Endodermal cell (in vitro differentiated cells): ENCODE data around the gene CDKL1. TPM values are rescaled to one million over a fixed set of nuclear protein-coding genes. Genes with fewer than 3 reads are reported as not detected.
"Not testable (repeated sequence)": the region's sequence is repeated elsewhere in the genome, so short reads cannot be mapped to it uniquely, and the experiment has no call there.

Experiments
- DNase-seq: peaks from one replicate; pipeline ENCODE4 v3.0.0-alpha.2; 2017
- H3K27ac ChIP-seq: 2 replicates; pipeline ENCODE4 v1.5.1; 2013; ENCODE audit warnings: mild to moderate bottlenecking, low read depth, low read length, moderate library complexity
- H3K27me3 ChIP-seq: 2 replicates; pipeline ENCODE4 v1.6.1; 2013; ENCODE audit warnings: mild to moderate bottlenecking, low read length, moderate library complexity; ENCODE audit not compliant: insufficient read depth, control insufficient read depth, poor library complexity, severe bottlenecking
- H3K36me3 ChIP-seq: 2 replicates; pipeline ENCODE4 v1.7.0; 2013; ENCODE audit warnings: mild to moderate bottlenecking, low read length, moderate library complexity; ENCODE audit not compliant: control insufficient read depth, insufficient read depth
- H3K4me1 ChIP-seq: one replicate; pipeline ENCODE4 v1.7.0; 2013; ENCODE audit warnings: low read length; ENCODE audit not compliant: control insufficient read depth, insufficient read depth
- H3K4me3 ChIP-seq: 2 replicates; pipeline ENCODE4 v1.5.1; 2013; ENCODE audit warnings: mild to moderate bottlenecking, low read length, moderate library complexity
- H3K9ac ChIP-seq: 2 replicates; pipeline ENCODE4 v1.6.1; 2013; ENCODE audit warnings: mild to moderate bottlenecking, low read length, moderate library complexity; ENCODE audit not compliant: poor library complexity, severe bottlenecking; ENCODE audit errors: extremely low read depth
- H3K9me3 ChIP-seq: 2 replicates; pipeline ENCODE4 v1.6.1; 2013; ENCODE audit warnings: mild to moderate bottlenecking, low read length, moderate library complexity; ENCODE audit not compliant: control insufficient read depth
- H3K27ac Mint-ChIP-seq: 2 replicates; pipeline ENCODE4 v1.8.0; 2020; ENCODE audit warnings: mixed read lengths
- H3K27me3 Mint-ChIP-seq: 2 replicates; pipeline ENCODE4 v1.8.0; 2021; ENCODE audit warnings: mild to moderate bottlenecking, mixed read lengths; ENCODE audit not compliant: insufficient read depth
- H3K36me3 Mint-ChIP-seq: 2 replicates; pipeline ENCODE4 v1.8.0; 2020; ENCODE audit warnings: low read depth, mixed read lengths
- H3K4me1 Mint-ChIP-seq: 2 replicates; pipeline ENCODE4 v1.8.0; 2020; ENCODE audit warnings: mixed read lengths
- H3K4me3 Mint-ChIP-seq: 2 replicates; pipeline ENCODE4 v1.8.0; 2020; ENCODE audit warnings: mild to moderate bottlenecking, moderate library complexity, mixed read lengths
- H3K9me3 Mint-ChIP-seq: 2 replicates; pipeline ENCODE4 v1.8.0; 2020; ENCODE audit warnings: mild to moderate bottlenecking, mixed read lengths
- WGBS, 2 experiments: methylation state at CpG; one replicate each; pipeline versions ENCODE4 v1.1.5 to v1.1.7; 2013; ENCODE audit warnings: missing lambda C conversion rate in 2 of 2, mixed read lengths in 1 of 2; ENCODE audit not compliant: insufficient coverage in 1 of 2, insufficient read length in 1 of 2; 5-methylcytosine and 5-hydroxymethylcytosine counted together
- total RNA-seq, 2 donors: library from RNA; stranded (reverse); fragmentation: NEBNext Ultra II Directional in 1 of 2; extraction: Animal tissue kit (Norgen Biotek cat#: 25700) in 1 of 2; gene quantifications; 2 replicates in 1 of 2; 3 replicates in 1 of 2; pipeline ENCODE4 v1.2.1, GENCODE V29; 2021
- TF ChIP-seq, protein P1 (sequence below): fragments of 200-600 bp; sonication (generic); conservative IDR thresholded peaks from 2 replicates; pipeline ENCODE4 v1.5.0; 2021; ENCODE audit warnings: antibody characterized with exemption, mild to moderate bottlenecking

The CDKL1 gene
- total RNA-seq, 2 donors from 2014 or later, result 1.5 to 2.6 TPM

DNA sequence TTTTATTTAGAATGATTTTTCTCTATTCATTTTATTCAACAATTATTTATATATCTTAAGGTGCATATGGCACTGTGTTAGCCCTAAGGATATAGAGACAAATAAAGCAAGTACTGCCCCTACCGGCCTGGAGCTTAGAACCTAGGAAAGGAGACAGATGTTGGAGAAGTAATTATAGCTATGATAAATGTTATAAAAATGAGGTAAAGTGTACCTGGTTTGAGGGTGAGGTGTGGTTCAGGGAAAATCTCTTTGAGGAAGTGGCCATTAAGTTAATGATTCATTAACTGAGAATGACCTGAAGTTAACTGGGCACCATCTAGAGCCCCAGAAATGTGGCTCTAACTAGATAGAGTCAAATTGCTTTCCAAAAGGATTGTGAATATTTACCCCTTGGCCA lies 31.9 kb downstream of the CDKL1 start:
- Histone ChIP-seq H3K27ac (no peak overlapping the region), H3K36me3 (no peaks in the 10 kb centered on the region), H3K27me3 (no peaks in the 10 kb centered on the region), H3K4me1 (no peaks in the 10 kb centered on the region), H3K4me3 (no peak overlapping the region), H3K9ac (no peak overlapping the region), H3K9me3 (no peaks in the 10 kb centered on the region)
- H3K9me3 Mint-ChIP-seq, result peaks cover 4% of the 10 kb centered on the region
- WGBS, 2 experiments, result 89 to 100% methylated on average over 1 of the region's 1 CpG
- H3K27me3 Mint-ChIP-seq, result peaks cover 3% of the 10 kb centered on the region
- TF ChIP-seq, protein P1, sequence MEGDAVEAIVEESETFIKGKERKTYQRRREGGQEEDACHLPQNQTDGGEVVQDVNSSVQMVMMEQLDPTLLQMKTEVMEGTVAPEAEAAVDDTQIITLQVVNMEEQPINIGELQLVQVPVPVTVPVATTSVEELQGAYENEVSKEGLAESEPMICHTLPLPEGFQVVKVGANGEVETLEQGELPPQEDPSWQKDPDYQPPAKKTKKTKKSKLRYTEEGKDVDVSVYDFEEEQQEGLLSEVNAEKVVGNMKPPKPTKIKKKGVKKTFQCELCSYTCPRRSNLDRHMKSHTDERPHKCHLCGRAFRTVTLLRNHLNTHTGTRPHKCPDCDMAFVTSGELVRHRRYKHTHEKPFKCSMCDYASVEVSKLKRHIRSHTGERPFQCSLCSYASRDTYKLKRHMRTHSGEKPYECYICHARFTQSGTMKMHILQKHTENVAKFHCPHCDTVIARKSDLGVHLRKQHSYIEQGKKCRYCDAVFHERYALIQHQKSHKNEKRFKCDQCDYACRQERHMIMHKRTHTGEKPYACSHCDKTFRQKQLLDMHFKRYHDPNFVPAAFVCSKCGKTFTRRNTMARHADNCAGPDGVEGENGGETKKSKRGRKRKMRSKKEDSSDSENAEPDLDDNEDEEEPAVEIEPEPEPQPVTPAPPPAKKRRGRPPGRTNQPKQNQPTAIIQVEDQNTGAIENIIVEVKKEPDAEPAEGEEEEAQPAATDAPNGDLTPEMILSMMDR, result no peak
- DNase-seq, result no peak
- no peak overlapping the region for H3K4me3 Mint-ChIP-seq
- H3K36me3 Mint-ChIP-seq, result no peaks in the 10 kb centered on the region
- no peak overlapping the region for H3K27ac Mint-ChIP-seq
- peaks cover 2% of the 10 kb centered on the region for H3K4me1 Mint-ChIP-seq

DNA sequence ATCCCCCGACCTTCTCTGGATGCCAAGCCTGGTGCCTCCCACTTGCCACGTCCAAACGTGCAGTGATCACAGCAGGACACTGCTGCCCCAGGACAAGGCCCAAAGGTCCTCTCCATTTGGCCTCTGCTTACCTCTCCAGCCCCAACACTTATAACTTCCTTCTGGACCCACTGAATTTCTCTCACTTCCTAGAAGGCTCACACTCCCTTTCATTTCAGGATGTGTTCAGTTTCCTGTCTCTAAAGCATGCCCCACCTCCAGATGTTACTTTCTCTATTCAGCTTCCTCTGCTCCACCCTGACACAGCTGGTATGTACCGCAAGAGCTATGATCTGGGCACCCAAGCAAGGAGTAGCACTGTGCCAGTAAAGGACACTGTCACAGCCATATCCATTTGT lies 33.0 kb downstream of the CDKL1 start:
- no peak overlapping the region for H3K27ac ChIP-seq
- H3K9ac ChIP-seq, result no peak overlapping the region
- no peaks in the 10 kb centered on the region for H3K36me3 Mint-ChIP-seq
- WGBS, 2 experiments, result 63 to 77% methylated on average over 4 of the region's 4 CpGs
- no peak overlapping the region for H3K4me3 ChIP-seq
- peaks cover 2% of the 10 kb centered on the region for H3K4me1 Mint-ChIP-seq
- no peak overlapping the region for H3K4me3 Mint-ChIP-seq
- TF ChIP-seq, protein P1, result no peak
- no peaks in the 10 kb centered on the region for H3K4me1 ChIP-seq
- H3K27me3 ChIP-seq, result no peaks in the 10 kb centered on the region
- no peaks in the 10 kb centered on the region for H3K9me3 ChIP-seq
- no peak for DNase-seq
- H3K27ac Mint-ChIP-seq, result no peak overlapping the region
- H3K36me3 ChIP-seq, result no peaks in the 10 kb centered on the region
- H3K27me3 Mint-ChIP-seq, result peaks cover 3% of the 10 kb centered on the region
- peaks cover 4% of the 10 kb centered on the region for H3K9me3 Mint-ChIP-seq

DNA sequence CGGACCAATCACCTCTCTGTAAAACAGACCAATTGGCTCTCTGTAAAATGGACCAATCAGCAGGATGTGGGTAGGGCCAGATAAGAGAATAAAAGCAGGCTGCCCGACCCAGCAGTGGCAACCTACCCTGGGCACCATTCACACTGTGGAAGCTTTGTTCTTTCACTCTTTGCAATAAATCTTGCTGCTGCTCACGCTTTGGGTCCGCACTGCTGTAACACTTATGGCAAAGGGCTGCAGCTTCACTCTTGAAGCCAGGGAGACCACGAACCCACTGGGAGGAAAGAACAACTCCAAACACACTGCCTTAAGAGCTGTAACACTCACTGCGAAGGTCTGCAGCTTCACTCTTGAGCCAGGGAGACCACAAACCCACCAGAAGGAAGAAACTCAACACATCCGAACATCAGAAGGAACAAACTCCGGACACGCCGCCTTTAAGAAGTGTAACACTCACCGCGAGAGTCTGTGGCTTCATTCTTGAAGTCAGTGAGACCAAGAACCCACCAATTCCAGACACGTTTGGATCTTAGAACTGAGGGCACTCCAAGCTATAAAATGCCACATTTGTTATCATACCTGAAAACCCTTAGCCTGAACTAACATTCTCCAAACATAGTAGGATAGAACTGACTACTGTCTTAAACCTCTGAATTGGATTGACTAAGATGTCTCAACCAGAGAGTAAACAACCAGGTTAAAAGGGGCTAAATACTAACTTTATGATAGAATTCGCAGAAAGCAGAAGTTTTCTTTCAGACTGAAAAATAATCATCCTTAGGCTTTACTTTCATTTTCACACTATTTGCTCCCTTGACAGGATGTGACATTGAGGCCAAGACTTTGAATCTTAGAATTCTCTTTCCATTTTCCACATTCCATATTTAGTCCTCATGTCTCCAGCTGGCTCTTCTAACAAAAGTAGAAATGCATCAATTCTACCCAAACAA lies 33.6 kb downstream of the CDKL1 start:
- no peaks in the 10 kb centered on the region for H3K36me3 Mint-ChIP-seq
- peaks cover 4% of the 10 kb centered on the region for H3K9me3 Mint-ChIP-seq
- no peak for DNase-seq
- H3K36me3 ChIP-seq, result no peaks in the 10 kb centered on the region
- no peaks in the 10 kb centered on the region for H3K4me1 ChIP-seq
- H3K27me3 Mint-ChIP-seq, result peaks cover 3% of the 10 kb centered on the region
- no peaks in the 10 kb centered on the region for H3K9me3 ChIP-seq
- H3K4me3 ChIP-seq, result no peak overlapping the region
- 90 to 95% methylated on average over 9 to 13 of the region's 14 CpGs for whole genome bisulfite sequencing, 2 experiments
- no peaks in the 10 kb centered on the region for H3K27me3 ChIP-seq
- no peak overlapping the region for H3K9ac ChIP-seq
- H3K27ac ChIP-seq, result no peak overlapping the region
- no peak overlapping the region for H3K4me3 Mint-ChIP-seq
- TF ChIP-seq, protein P1, result no peak
- H3K4me1 Mint-ChIP-seq, result peaks cover 2% of the 10 kb centered on the region
- H3K27ac Mint-ChIP-seq, result no peak overlapping the region

DNA sequence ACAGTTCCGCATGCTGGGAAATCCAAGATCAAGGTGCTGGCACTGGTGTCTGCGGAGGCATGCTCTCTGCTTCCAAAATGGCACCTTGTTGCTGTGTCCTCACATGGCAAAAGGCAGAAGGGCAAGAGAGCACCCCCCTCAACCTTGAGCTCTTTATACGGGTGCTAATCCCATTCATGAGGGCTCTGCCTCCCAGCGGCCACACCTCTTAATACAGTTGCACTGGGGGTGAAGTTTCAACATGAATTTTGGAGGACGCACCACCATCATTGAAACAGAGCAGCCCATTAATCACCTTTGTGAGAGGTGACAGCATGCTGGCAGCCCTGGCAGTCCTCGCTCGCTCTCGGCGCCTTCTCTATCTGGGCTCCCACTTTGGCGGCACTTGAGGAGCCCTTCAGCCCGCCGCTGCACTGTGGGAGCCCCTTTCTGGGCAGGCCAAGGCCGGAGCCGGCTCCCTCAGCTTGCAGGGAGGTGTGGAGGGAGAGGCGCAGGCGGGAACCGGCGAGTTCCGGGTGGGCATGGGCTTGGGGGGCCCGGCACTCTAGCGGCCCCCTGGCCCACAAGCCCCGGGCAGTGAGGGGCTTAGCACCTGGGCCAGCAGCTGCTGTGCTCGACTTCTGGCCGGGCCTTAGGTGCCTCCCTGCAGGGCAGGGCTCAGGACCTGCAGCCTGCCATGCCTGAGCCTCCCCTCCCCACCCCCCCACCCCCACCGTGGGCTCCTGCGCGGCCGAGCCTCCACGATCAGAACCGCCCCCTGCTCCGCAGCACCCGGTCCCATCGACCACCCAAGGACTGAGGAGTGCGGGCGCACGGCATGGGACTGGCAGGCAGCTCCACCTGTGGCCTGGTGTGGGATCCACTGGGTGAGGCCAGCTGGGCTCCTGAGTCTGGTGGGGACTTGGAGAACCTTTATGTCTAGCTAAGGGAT lies 34.9 kb downstream of the CDKL1 start:
- not testable (repeated sequence) for H3K27me3 ChIP-seq, H3K36me3 Mint-ChIP-seq, H3K4me3 ChIP-seq, H3K4me3 Mint-ChIP-seq, H3K9me3 ChIP-seq, H3K27ac ChIP-seq, DNase-seq, H3K36me3 ChIP-seq, H3K9me3 Mint-ChIP-seq, H3K4me1 ChIP-seq, H3K9ac ChIP-seq, H3K27me3 Mint-ChIP-seq, H3K4me1 Mint-ChIP-seq, H3K27ac Mint-ChIP-seq
- WGBS, 2 experiments, result 96 to 97% methylated on average over 17 to 35 of the region's 36 CpGs
